ENCODE measurements around the gene TXNRD1.
A peak's percentile ranks its signal among the peaks of the same experiment; 100 is the strongest.

TXNRD1 gene

DNA sequence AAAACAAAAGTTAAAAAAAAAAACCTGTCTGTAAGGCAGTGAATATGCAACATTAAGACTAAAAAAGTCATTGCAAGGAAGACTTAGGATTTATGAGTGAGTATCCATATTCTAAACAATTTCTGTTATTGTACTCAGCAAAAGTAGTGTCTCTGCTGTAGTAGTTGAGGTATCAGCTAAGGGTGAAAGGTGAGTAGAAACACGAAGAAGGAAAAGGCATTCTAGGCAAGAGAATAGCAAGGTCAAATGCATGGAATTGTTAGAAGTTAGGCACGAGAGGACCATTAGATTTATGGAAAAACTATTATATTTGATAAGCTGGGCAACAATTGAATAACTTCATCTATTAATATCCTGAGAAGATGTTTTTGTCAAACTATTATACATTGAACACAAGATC, 89.8 kb downstream of the TXNRD1 start (continued):
- TF ChIP-seq FEZF1 (tag by site-specific recombination; IDR thresholded peaks at IDR 0.05) (no peak), OSR2 (tag by site-specific recombination; IDR thresholded peaks at IDR 0.05) (no peak), ZNF184 (tag by site-specific recombination; IDR thresholded peaks at IDR 0.05) (no peak), RBAK (tag by site-specific recombination; IDR thresholded peaks at IDR 0.05) (no peak), ZNF837 (tag by site-specific recombination; IDR thresholded peaks at IDR 0.05) (no peak), ZNF610 (tag by site-specific recombination; IDR thresholded peaks at IDR 0.05; ENCODE audit: borderline replicate concordance) (no peak)

DNA sequence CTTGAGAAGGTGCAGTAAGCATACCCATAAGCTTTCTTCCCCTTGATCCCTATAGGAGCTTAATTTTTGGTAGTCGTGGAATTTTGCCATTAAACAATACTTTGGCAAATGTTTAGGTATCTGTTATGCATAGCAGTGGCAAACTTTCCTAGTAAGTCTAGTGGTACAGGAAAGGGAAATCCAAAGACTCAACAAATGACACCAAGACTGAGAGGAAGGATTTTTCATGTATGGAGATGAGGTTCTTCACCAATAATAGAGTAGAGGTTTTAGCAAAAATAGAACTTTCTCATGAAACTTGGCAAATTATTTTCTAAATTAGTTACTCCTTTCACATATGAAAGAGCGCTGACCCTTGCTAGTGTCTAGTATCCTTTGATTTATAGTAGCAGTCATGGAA, 90.8 kb downstream of the TXNRD1 start:
- Histone ChIP-seq H3K4me1 (ENCODE audit: control insufficient read depth, insufficient read depth, low read length) (no peaks in the 10 kb centered on the region; the same call in 1 of the 2 replicates), H3K36me3 (ENCODE audit: control insufficient read depth in 2 of 2, insufficient read depth in 1 of 2, low read length in 2 of 2) (peaks cover 2 to 29% of the 10 kb centered on the region in 2 experiments), H3K27ac (ENCODE audit: extremely low read depth, low read depth, low read length) (no peak overlapping the region), H3K4me3 (ENCODE audit: low read depth, low read length) (no peak overlapping the region), H3K9me3 (ENCODE audit: control insufficient read depth, insufficient read depth, low read depth, low read length) (no peaks in the 10 kb centered on the region)
- CTCF ChIA-PET: no interaction called here
- POLR2A ChIA-PET: no interaction called here
- TF ChIP-seq OSR2 (tag by site-specific recombination; IDR thresholded peaks at IDR 0.05) (peak; percentile 81), KLF9 (tag by site-specific recombination; IDR thresholded peaks at IDR 0.05; ENCODE audit: low read depth) (no peak), ZEB2 (tag by site-specific recombination; IDR thresholded peaks at IDR 0.05) (no peak)

DNA sequence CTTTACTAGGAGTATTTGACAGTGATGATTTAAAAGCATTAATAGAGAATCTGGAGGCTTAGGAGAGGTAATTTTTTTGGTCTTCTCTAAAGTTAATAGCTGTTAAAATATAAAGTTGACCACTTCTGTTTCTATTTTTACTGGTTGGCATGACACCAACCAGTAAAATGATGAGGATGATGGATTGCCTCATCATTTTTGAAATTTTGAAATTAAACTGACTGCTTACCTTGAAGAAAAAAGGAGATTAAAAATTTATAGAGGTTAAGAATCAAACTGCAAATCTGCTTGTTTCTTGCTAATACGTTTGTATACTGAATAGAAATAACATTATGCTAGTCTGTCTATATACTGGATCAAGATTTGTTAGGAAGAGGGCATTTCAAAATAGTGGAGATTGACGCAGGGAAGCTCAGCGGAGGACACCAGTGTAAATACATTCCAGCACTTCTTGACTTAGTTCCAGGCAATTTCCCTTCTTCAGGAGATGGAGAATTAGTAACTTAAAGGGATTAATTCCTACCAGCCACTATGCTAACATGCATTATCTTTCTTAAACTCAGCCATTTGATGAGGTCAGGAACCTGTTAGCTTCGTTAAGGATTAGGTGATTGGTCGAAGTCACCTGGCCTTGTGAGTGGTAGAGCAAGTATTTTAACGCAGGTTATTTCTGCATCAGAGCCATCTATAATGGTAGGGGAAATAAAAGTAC, 91.5 kb downstream of the TXNRD1 start:
- CTCF ChIA-PET: interaction anchor here (0.6 kb wide), 1 partner anchor 209 kb away, joined by 3 read pairs; no protein-coding TSS in a partner anchor
- no peak overlapping the region for H3K27ac ChIP-seq (ENCODE audit: extremely low read depth, low read depth, low read length)
- peaks cover 6 to 35% of the 10 kb centered on the region in 2 experiments for H3K36me3 ChIP-seq (ENCODE audit: control insufficient read depth in 2 of 2, insufficient read depth in 1 of 2, low read length in 2 of 2)

More for the DNA sequence above, 91.5 kb downstream of the TXNRD1 start:
- POLR2A ChIA-PET: interaction anchor here (1.1 kb wide), 1 partner anchor 19 kb away, joined by 3 read pairs; no protein-coding TSS in a partner anchor
- TF ChIP-seq ZNF391 (tag by site-specific recombination; IDR thresholded peaks at IDR 0.05; ENCODE audit: borderline replicate concordance, low read depth): no peak
- TF ChIP-seq ZSCAN30 (tag by site-specific recombination; IDR thresholded peaks at IDR 0.05): no peak
- no peak for TF ChIP-seq KLF10 (tag by site-specific recombination; IDR thresholded peaks at IDR 0.05)
- no peak for TF ChIP-seq ZBTB7A (tag by site-specific recombination; IDR thresholded peaks at IDR 0.05; ENCODE audit: low read depth)
- TF ChIP-seq, protein P1, sequence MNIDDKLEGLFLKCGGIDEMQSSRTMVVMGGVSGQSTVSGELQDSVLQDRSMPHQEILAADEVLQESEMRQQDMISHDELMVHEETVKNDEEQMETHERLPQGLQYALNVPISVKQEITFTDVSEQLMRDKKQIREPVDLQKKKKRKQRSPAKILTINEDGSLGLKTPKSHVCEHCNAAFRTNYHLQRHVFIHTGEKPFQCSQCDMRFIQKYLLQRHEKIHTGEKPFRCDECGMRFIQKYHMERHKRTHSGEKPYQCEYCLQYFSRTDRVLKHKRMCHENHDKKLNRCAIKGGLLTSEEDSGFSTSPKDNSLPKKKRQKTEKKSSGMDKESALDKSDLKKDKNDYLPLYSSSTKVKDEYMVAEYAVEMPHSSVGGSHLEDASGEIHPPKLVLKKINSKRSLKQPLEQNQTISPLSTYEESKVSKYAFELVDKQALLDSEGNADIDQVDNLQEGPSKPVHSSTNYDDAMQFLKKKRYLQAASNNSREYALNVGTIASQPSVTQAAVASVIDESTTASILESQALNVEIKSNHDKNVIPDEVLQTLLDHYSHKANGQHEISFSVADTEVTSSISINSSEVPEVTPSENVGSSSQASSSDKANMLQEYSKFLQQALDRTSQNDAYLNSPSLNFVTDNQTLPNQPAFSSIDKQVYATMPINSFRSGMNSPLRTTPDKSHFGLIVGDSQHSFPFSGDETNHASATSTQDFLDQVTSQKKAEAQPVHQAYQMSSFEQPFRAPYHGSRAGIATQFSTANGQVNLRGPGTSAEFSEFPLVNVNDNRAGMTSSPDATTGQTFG (tag by site-specific recombination; IDR thresholded peaks at IDR 0.05; ENCODE audit: borderline replicate concordance): no peak
- no peak for TF ChIP-seq ZNF558 (tag by site-specific recombination; IDR thresholded peaks at IDR 0.05)
- TF ChIP-seq YY2 (tag by site-specific recombination; IDR thresholded peaks at IDR 0.05): no peak
- no peak for TF ChIP-seq SETDB1 (IDR thresholded peaks at IDR 0.05; ENCODE audit: insufficient read length, low read length)
- TF ChIP-seq ZNF571 (tag by site-specific recombination; IDR thresholded peaks at IDR 0.05): no peak
- TF ChIP-seq ZFP69B (tag by site-specific recombination; IDR thresholded peaks at IDR 0.05): no peak
- no peak for TF ChIP-seq ZNF302 (tag by site-specific recombination; IDR thresholded peaks at IDR 0.05; ENCODE audit: low read depth)
- TF ChIP-seq, protein P2, sequence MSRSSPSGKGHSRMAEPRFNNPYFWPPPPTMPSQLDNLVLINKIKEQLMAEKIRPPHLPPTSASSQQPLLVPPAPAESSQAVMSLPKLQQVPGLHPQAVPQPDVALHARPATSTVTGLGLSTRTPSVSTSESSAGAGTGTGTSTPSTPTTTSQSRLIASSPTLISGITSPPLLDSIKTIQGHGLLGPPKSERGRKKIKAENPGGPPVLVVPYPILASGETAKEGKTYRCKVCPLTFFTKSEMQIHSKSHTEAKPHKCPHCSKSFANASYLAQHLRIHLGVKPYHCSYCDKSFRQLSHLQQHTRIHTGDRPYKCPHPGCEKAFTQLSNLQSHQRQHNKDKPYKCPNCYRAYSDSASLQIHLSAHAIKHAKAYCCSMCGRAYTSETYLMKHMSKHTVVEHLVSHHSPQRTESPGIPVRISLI (tag by site-specific recombination; IDR thresholded peaks at IDR 0.05): no peak
- no peak for TF ChIP-seq ZNF473 (tag by site-specific recombination; IDR thresholded peaks at IDR 0.05)
- TF ChIP-seq ZSCAN16 (tag by site-specific recombination; IDR thresholded peaks at IDR 0.05): no peak
- TF ChIP-seq, protein P3, sequence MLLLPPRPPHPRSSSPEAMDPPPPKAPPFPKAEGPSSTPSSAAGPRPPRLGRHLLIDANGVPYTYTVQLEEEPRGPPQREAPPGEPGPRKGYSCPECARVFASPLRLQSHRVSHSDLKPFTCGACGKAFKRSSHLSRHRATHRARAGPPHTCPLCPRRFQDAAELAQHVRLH (tag by site-specific recombination; IDR thresholded peaks at IDR 0.05): no peak
- TF ChIP-seq ZNF114 (tag by site-specific recombination; IDR thresholded peaks at IDR 0.05): no peak
- Histone ChIP-seq H3K4me1 (ENCODE audit: control insufficient read depth, insufficient read depth, low read length) (no peaks in the 10 kb centered on the region; the same call in 1 of the 2 replicates), H3K9me3 (ENCODE audit: control insufficient read depth, insufficient read depth, low read depth, low read length) (no peaks in the 10 kb centered on the region), H3K4me3 (ENCODE audit: low read depth, low read length) (no peak overlapping the region)
